ENCODE data around the gene TM9SF3.

Gene TM9SF3

DNA sequence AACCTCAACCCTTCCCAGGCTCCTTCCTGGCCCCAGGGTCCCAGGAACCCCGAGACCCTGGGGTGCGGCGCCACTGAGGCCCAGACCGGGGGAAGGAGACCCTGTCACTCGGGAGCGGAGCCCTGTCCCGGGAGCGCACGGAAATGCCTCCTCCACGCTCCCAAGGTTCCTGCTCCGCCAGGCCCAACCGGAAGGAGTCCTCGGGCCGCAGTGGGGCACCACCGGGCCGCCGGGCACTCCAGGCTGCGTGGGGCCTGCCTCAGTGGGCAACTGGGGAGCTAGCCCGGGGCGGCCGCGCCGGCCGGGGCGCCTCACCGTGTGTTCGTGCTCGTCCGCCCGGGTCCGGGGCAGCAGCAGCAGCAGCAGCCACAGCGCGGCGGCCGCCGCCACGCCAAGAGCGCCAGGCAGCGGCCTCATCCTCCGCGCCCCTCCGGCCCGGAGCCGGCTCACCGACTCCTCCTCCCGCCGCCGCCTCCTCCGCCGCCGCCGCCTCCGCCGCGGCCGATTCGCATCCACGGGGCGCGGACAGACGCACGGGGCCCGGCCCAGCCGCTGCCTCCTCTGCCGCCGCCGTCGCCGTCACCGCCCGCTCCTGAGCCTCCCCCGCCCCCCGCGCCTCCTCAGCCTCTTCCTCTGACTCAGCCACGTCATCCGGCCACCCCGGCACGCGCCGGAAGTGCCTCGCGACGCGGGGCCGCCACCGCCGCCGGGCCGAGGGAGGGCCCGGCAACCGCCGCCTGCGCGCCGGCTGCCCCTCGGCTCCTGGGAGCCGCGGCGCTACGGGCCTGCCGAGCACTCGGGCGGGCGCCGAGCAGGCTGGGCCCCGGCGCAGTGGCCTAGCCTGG is at the start of gene TM9SF3:
Gene TM9SF3 (minus strand): TSS at position 594 of the 845 bp plus-strand sequence. CDS start 177 bp downstream, at position 417.
- peak; percentile 93 for DNase-seq

DNA sequence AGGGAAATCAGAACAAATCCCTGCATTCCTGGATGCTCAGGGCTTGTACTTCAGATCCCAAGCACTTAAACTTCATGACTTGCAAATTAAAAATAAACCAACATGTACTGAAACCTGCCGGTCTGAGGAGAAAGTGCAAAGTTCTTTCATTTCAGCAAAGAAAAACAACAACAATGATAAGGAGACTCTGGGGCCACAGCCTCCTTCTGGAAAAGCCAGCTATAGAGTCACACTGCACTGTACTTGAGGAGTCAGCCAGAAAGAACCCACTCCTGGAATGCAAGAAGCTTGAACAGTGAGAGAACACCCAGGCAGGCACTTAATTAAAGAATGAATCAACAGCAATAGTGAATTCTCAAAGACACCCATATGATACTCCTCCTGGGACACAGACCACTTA is 49.7 kb upstream of the TM9SF3 start:
- DNase-seq = no peak

DNA sequence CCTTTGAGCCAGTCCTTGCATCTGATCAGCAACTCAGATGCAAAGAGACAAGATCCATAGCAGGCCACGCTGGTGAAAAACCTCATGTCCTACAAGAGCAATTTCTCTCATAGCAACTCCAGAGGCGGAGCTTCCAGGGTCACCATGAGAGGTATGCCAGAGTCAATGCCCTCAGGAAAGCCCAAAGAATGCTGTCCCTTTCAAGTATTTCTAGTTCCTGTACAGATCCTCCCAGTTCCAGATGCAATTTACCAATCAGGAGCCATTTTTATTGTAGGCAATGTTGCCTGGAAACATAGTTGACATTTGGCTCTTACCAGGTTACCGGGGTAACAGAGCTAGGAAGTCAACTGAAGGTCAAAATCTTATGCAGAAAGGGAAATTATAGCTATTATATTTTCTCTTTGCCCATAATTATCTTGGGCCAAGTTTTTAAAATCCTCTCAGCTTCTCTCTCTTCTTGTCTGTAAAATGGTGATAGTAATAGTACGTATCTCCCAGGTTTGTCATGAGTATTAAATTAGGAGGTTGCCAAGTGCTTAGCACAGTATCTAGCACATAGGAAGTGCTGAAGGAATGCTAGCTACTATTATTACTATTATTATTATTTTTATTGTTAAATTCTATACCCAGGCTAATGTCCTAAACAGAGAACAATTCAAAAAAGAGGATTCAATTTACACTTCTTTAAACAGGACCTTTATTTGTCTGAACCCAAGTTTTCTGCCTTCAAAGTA is 46.3 kb upstream of the TM9SF3 start:
- no peak for DNase-seq

GRCh38 chr10:96627292-96627691 is 40.5 kb upstream of the TM9SF3 start:
- no peak for DNase-seq

DNA sequence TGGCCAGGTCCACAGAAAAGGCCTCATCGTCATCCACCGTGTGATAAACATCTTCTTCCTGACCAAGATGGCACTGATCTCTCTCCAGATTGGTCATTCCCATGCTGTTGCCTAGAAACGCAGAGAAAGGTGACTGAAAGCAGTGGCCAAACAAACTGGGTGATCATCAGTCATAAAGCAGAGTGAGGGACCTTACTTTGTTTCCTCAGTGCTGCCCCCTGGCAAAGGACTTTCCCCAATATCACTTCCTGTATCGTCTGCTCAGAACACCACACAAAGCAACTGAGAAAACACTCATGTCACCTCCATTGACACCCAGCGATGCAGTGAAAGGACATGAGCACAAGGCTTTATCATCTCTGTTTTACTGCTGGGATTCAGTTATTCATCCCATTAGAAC is 40.0 kb upstream of the TM9SF3 start:
- DNase-seq = no peak

GRCh38 chr10:96625173-96625572 is 38.4 kb upstream of the TM9SF3 start:
- no peak for DNase-seq

DNA sequence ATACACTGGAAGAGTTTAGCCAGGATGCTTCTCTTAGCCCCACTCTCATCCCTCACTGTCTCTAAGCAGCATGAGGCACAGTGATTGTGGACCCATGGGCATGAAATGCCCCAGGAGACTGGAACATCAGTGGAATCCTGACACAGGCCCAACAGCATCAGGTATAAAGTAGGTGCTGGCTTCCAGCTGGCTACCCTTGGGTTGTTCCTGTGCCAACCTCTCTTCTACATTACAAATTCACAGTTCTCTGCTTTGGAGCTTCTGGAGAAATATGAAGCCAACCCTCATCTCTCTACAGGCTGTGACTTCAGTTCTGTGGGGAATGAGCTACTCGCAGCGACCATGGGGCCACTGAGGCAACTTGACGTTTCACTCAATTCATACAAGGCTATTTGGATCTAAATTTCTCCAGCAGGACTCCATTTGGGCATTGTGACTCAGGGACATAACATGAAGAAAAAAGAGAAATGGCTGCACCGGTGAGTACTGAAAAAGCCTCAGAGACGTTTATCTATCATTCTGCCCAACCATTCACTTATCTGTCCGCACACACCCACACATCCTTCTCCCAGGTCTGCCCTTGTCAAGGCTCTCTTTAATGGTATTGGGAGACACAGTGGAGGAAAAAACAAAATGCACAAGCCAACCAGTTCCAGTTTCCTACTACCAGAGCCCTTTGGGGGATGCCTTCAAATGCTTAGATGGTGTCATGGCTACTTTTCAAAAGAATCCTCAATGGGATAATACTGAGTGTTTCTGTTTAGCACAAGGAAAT is 35.4 kb upstream of the TM9SF3 start:
- DNase-seq = no peak

GRCh38 chr10:96619796-96620773 is 33.3 kb upstream of the TM9SF3 start:
- no peak for DNase-seq

DNA sequence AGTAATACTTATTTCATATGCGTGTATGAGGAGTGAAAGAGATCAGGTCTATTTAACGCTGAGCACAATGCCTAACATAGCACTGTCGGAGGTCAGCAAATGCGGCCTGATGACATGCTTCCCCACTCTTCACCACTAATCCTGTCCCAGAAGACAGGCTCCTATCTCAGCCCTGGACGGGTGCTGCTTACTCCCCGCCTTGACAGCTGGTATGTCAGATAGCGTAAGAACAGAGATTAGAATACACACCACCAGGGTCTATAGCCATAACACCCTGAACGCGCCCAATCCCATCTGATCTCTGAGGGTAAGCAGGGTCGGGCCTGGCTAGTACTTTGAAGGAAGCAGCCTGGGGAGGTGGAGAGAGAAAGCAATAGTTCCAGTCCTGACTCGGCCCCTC is 32.3 kb upstream of the TM9SF3 start:
- DNase-seq = no peak

GRCh38 chr10:96618653-96619052 is 31.8 kb upstream of the TM9SF3 start:
- DNase-seq = no peak

- no peak for DNase-seq
Measured at GRCh38 chr10:96616961-96617360, 30.1 kb upstream of the TM9SF3 start.

- DNase-seq = no peak
Measured at GRCh38 chr10:96614515-96614914, 27.7 kb upstream of the TM9SF3 start.

- DNase-seq = no peak
Measured at GRCh38 chr10:96613576-96613975, 26.8 kb upstream of the TM9SF3 start.

- no peak for DNase-seq
Measured at GRCh38 chr10:96612055-96612830, 25.4 kb upstream of the TM9SF3 start.

DNA sequence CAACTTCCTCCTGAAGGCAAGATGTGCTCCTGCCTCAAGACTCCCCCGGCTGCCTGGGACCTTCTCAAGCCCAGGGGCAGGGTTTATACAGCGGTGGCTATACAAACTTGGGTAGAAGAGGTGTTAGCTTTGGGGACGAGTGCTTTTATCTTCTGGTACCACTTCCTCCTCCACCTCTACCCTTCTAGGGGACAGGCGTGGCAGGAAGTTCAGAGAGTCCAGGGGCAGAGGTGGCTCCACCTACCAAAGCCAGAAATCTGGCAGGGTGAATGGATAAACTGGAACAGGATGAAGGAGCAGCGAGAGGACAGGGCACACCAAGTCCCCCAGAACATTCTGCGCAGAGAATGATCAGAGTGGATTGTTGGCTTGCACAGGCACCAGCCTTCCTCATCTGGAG is 24.0 kb upstream of the TM9SF3 start:
- peak; percentile 2 for DNase-seq

DNA sequence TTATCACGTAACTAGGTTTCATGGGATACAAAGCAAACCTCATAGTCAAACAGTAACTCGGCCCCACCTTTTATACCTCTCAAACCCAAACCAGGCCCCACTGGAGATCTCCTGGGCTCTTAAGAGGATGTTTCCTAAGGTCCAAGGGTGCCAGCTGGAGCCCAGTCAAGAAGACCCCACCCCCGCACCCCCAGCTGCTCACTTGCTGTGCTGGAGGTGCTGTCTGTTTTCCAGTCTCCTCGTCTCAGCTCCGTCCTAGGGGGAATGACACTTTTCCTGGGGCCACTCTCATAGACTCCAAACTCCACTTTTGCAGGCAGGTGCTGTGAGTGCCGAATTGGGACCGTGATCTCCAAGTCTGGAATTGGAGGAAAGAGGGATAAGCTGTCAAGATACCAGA is 22.7 kb upstream of the TM9SF3 start:
- DNase-seq = no peak

- DNase-seq = no peak
Measured at GRCh38 chr10:96608805-96609204, 22.0 kb upstream of the TM9SF3 start.

- no peak for DNase-seq
Measured at GRCh38 chr10:96608262-96608661, 21.4 kb upstream of the TM9SF3 start.

DNA sequence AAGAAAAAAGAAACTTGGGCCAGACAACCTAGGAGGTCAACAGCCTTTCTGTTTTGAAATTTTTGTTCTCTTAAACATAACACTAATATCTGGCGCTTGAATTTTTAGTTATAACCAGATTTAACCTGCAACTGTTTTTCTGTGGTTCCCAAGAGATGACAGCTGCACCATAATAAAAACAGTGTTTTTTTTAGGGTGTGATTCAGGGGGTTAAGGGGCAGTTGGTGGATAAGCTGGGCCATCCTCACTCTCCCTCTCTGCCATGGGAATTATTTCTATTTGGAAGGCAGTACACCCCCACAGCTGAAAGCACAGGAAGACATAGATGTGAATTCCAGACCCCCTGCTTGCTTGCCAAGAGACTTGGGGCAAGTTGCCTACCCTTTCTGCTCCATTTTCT is 20.1 kb upstream of the TM9SF3 start:
- no peak for DNase-seq

DNA sequence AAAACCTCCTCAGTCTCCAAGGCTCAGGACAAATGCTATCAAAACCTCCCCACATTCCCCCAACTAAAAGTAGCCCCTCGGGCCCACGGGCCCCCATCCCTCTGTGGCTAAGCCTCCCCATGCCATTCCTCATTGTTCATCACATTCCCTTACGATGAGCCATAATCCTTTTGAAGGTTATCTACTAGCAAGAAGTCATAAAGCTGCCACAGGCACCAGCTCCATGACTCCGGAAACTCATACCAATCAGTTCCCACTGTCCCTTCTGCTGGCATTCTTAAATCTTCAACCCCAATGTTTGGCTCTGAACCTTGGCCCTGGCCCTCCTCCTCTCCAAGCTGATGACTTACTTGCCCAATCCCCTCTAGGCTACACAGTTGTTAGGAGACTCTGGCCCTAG is 19.4 kb upstream of the TM9SF3 start:
- no peak for DNase-seq

DNA sequence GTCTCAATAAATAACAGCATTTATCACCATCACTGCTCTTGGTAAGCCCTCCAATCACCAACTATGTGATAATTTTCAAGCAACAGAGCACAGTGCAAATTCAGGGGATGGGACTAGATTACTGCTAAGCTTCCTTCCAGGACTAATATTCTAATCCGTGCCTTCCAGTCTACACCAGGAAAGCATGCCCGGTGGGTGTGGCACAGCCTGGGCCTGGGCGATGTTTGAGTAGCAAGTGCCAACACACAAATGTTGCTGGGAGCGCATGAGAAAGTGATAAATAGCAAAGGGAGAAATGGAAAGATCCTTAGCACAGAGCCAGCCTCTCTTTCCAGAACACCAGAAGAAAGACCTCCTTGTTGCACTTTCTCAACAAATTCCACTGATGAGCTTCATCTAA is 13.5 kb upstream of the TM9SF3 start:
- no peak for DNase-seq
